ENCODE results near the gene LRCOL1. TPM values are rescaled to one million over a fixed set of nuclear protein-coding genes. Genes with fewer than 3 reads are reported as not detected.

LRCOL1 gene
- total and polyA plus RNA-seq, 10 of the 15 experiments (the other 5 are each of a cell fraction or from before 2014, with no cell fraction given): not detected

GRCh38 chr12:132615579-132616038 is 5.2 kb upstream of the LRCOL1 start (continued):
- TF ChIP-seq TARDBP (IDR thresholded peaks at IDR 0.05; ENCODE audit: borderline replicate concordance): no peak
- TF ChIP-seq CREB1 (IDR thresholded peaks at IDR 0.05; ENCODE audit: low read depth): no peak

- Histone ChIP-seq H3K4me2 (ENCODE audit: control insufficient read depth, insufficient read depth) (no peak overlapping the region), H3K4me3 (no peak overlapping the region), H3K27me3 (replicated peaks in 1 of 2; ENCODE audit: control insufficient read depth in 2 of 2, insufficient read depth in 2 of 2, low read length in 1 of 2) (peaks cover 0 to under 1% of the 10 kb centered on the region in 2 experiments; a peak in 1 of 4 replicates), H3K36me3 (ENCODE audit: control insufficient read depth in 2 of 2, insufficient read depth in 2 of 2, low read length in 1 of 2) (no peaks in the 10 kb centered on the region), H4K20me1 (ENCODE audit: control insufficient read depth, insufficient read depth) (no peaks in the 10 kb centered on the region), H3K79me2 (ENCODE audit: control insufficient read depth, insufficient read depth, low read length) (no peaks in the 10 kb centered on the region), H3K9ac (ENCODE audit: control insufficient read depth, insufficient read depth, low read length) (no peak overlapping the region), H3K27ac (ENCODE audit: control insufficient read depth, insufficient read depth) (no peak overlapping the region), H3K4me1 (ENCODE audit: control insufficient read depth, insufficient read depth, low read length) (no peaks in the 10 kb centered on the region), H3K9me3 (replicated peaks; ENCODE audit: control insufficient read depth, insufficient read depth, low read length) (peaks cover 12% of the 10 kb centered on the region), H2AFZ (ENCODE audit: control insufficient read depth, low read depth, low read length) (0 out of 2 replicates have a peak overlapping the region, but pooled peaks have one; percentile 26)
- ChIA-PET CTCF (interaction anchor here (0.6 to 3.5 kb wide), 19 partner anchors 9 to 715 kb away, joined by 3 to 37 read pairs (median 4); no protein-coding TSS in a partner anchor), RAD21 (ENCODE audit: unreplicated experiment) (interaction anchor here (1.0 to 1.3 kb wide), 4 partner anchors 14 to 461 kb away, joined by 3 to 22 read pairs (median 4); no protein-coding TSS in a partner anchor), SMC1A (ENCODE audit: uncharacterized antibody, unreplicated experiment) (interaction anchor here (0.6 to 1.6 kb wide), 4 partner anchors 15 to 461 kb away, joined by 3 to 4 read pairs (median 4); no protein-coding TSS in a partner anchor), POLR2A (no interaction called here)
- intact Hi-C loops (cut with micrococcal nuclease; ENCODE audit: unreplicated experiment) (loop anchor here (1.0 kb wide), 2 partner anchors 200 to 461 kb away; no protein-coding TSS in a partner anchor), in situ Hi-C loops (cut with MboI) (loop anchor here (5.0 kb wide), 1 partner anchor 198 kb away; no protein-coding TSS in a partner anchor)
- FAIRE-seq: peak; percentile 91
- no TSS peak for BruUV-seq (replicated peaks)
- WGBS (ENCODE audit: insufficient coverage, insufficient replicate concordance, low lambda C conversion rate, missing lambda C conversion rate): 27% methylated on average over 18 of the region's 18 CpGs
- DNase-seq (ENCODE audit: low read depth, low spot score): peak; percentile 26
- peak; percentile 97 for ATAC-seq
- TF ChIP-seq MLLT1 (IDR thresholded peaks at IDR 0.05): no peak
- TF ChIP-seq IKZF2 (IDR thresholded peaks at IDR 0.05): no peak
- TF ChIP-seq SMAD1 (IDR thresholded peaks at IDR 0.05; ENCODE audit: low read depth, partially characterized antibody): no peak
- TF ChIP-seq MAX (IDR thresholded peaks at IDR 0.05; ENCODE audit: low read depth, low read length): no peak
- TF ChIP-seq CREM (IDR thresholded peaks at IDR 0.05; ENCODE audit: low read depth): no peak
- TF ChIP-seq TCF12 (IDR thresholded peaks at IDR 0.05; ENCODE audit: low read depth, low read length): no peak
- no peak for TF ChIP-seq BCL11A (IDR thresholded peaks at IDR 0.05; ENCODE audit: low read depth, low read length)
- no peak for TF ChIP-seq NFYB (IDR thresholded peaks at IDR 0.05; ENCODE audit: insufficient read depth, low read depth, low read length)
- TF ChIP-seq PAX8 (IDR thresholded peaks at IDR 0.05): no peak
- no peak for TF ChIP-seq SIX5 (IDR thresholded peaks at IDR 0.05; ENCODE audit: low read depth, low read length, severe bottlenecking)
- TF ChIP-seq HDAC2 (IDR thresholded peaks at IDR 0.05): no peak
- no peak for TF ChIP-seq FOS (IDR thresholded peaks at IDR 0.05; ENCODE audit: borderline replicate concordance, extremely low read depth, insufficient read length)
- 0 out of 2 replicates have a peak, but pooled peaks have one; percentile 18 for TF ChIP-seq YY1 (IDR thresholded peaks at IDR 0.05; ENCODE audit: low read depth, low read length)
- TF ChIP-seq EP300 (IDR thresholded peaks at IDR 0.05; ENCODE audit: borderline replicate concordance in 1 of 2, control insufficient read depth in 1 of 2, low read depth in 2 of 2, low read length in 2 of 2): no peak
- TF ChIP-seq E2F8 (IDR thresholded peaks at IDR 0.05; ENCODE audit: low read depth, partially characterized antibody): no peak
- TF ChIP-seq TBL1XR1 (IDR thresholded peaks at IDR 0.05; ENCODE audit: low read depth, low read length): no peak
- no peak for TF ChIP-seq FOXM1 (IDR thresholded peaks at IDR 0.05; ENCODE audit: low read depth, low read length)
These were observed 4.6 kb upstream of the LRCOL1 start for GRCh38 chr12:132614861-132615578.
